ENCODE results near the gene CHTF18. TPM values are rescaled to one million over a fixed set of nuclear protein-coding genes. Genes with fewer than 3 reads are reported as not detected.

Gene CHTF18
- total and polyA plus RNA-seq, 10 of the 15 experiments (the other 5 are each of a cell fraction or from before 2014, with no cell fraction given): 1.6 to 87.8 (median 19.4) TPM

- no peak for TF ChIP-seq PBX3 (IDR thresholded peaks at IDR 0.05; ENCODE audit: insufficient replicate concordance, low read depth, low read length)
- no peak for TF ChIP-seq REST (IDR thresholded peaks at IDR 0.05; ENCODE audit: low read depth, low read length)
- TF ChIP-seq IRF4 (IDR thresholded peaks at IDR 0.05; ENCODE audit: low read depth, low read length): no peak
- TF ChIP-seq RFX5 (IDR thresholded peaks at IDR 0.05; ENCODE audit: low read depth, low read length): no peak
- no peak for TF ChIP-seq ZBTB4 (CRISPR knock-in tag; IDR thresholded peaks at IDR 0.05)
- no peak for TF ChIP-seq ATF7 (IDR thresholded peaks at IDR 0.05; ENCODE audit: low read depth)
- no peak for TF ChIP-seq USF1 (IDR thresholded peaks at IDR 0.05; ENCODE audit: borderline replicate concordance, extremely low read length, insufficient read depth, low read depth, low read length)
- TF ChIP-seq MEF2B (IDR thresholded peaks at IDR 0.05; ENCODE audit: partially characterized antibody, poor library complexity, severe bottlenecking): no peak
- no peak for TF ChIP-seq ATF2 (IDR thresholded peaks at IDR 0.05; ENCODE audit: low read length)
- no peak for TF ChIP-seq HDAC2 (IDR thresholded peaks at IDR 0.05)
Observed at GRCh38 chr16:820748-821147, 32.3 kb downstream of the CHTF18 start (continued).

All from GM12878 (cell line).